Endothelial cell of umbilical vein (primary cell): ENCODE measurements around the gene CTSA. TPM values are rescaled to one million over a fixed set of nuclear protein-coding genes. Genes with fewer than 3 reads are reported as not detected.

Source experiments
- BruUV-seq: library from RNA; stranded (reverse); fragments of 400-500 nt; replicated peaks from 2 replicates; lab custom pipeline; 2021; lab: Mats Ljungman, UMichigan
- CTCF ChIA-PET: fragments of 300-600, 350-600 bp; sonication (Branson Sonifier 250); formaldehyde crosslinking; loops from one replicate; lab custom pipeline; 2021; ENCODE audit warnings: antibody characterized with exemption, inconsistent platforms; lab: Charles Lee
- POLR2A ChIA-PET: fragments of 300-600, 350-600 bp; sonication (Branson Sonifier 250); formaldehyde crosslinking; loops from one replicate; lab custom pipeline; 2021; ENCODE audit warnings: antibody characterized with exemption, inconsistent platforms; lab: Charles Lee
- DNase-seq: peaks from one replicate; pipeline ENCODE4 v3.0.0-alpha.2; 2011; ENCODE audit warnings: low read depth, low spot score
- FAIRE-seq: peaks from 2 replicates; lab custom pipeline; 2011; peaks lifted over from hg19 to GRCh38; lab: Jason Lieb, UNC
- H2AFZ ChIP-seq: 2 replicates; pipeline ENCODE4 v1.6.0; 2012; ENCODE audit warnings: low read depth, low read length, control low read depth, inconsistent platforms
- H3K27ac ChIP-seq: 2 replicates; pipeline ENCODE4 v1.5.1; 2011; ENCODE audit warnings: low read depth, mild to moderate bottlenecking, control low read depth, low read length, moderate library complexity; ENCODE audit not compliant: insufficient read depth
- H3K27me3 ChIP-seq, 2 experiments: 2 replicates each; pipeline versions ENCODE4 v1.6.0 to v1.6.1; 2011; ENCODE audit warnings: low read length in 2 of 2, mixed read lengths in 1 of 2; ENCODE audit not compliant: control insufficient read depth in 2 of 2, insufficient read depth in 2 of 2
- H3K36me3 ChIP-seq, 2 experiments: 2 replicates in 1 of 2; 3 replicates in 1 of 2; pipeline ENCODE4 v1.5.1; 2011; ENCODE audit warnings: low read length in 2 of 2, mild to moderate bottlenecking in 1 of 2, moderate library complexity in 1 of 2; ENCODE audit not compliant: control insufficient read depth in 2 of 2, insufficient read depth in 2 of 2; ENCODE audit errors: extremely low read depth in 1 of 2
- H3K4me1 ChIP-seq: 3 replicates; pipeline ENCODE4 v1.5.1; 2011; ENCODE audit warnings: mild to moderate bottlenecking, low read length; ENCODE audit not compliant: control insufficient read depth, insufficient read depth; ENCODE audit errors: extremely low read depth
- H3K4me2 ChIP-seq: 2 replicates; pipeline ENCODE4 v1.6.1; 2011; ENCODE audit warnings: low read length, control low read depth, mixed read lengths; ENCODE audit not compliant: insufficient read depth
- H3K4me3 ChIP-seq, 3 experiments: fragments of 200-600 bp in 1 of 3; sonication (generic), shearing (Covaris generic) in 1 of 3; replicated peaks in 1 of 3; 2 replicates each; pipeline ENCODE4 v1.5.1; 2011 to 2016; ENCODE audit warnings: control low read depth in 3 of 3, low read length in 3 of 3, mild to moderate bottlenecking in 2 of 3, inconsistent platforms in 1 of 3, low read depth in 1 of 3, moderate library complexity in 1 of 3; ENCODE audit not compliant: insufficient read depth in 1 of 3
- H3K79me2 ChIP-seq: 2 replicates; pipeline ENCODE4 v1.6.0; 2012; ENCODE audit warnings: low read length, inconsistent platforms; ENCODE audit not compliant: control insufficient read depth, insufficient read depth
- H3K9ac ChIP-seq: replicated peaks from 2 replicates; pipeline ENCODE3; 2011; ENCODE audit warnings: low read length, control low read depth; ENCODE audit not compliant: insufficient read depth; ENCODE audit errors: extremely low read depth
- H3K9me1 ChIP-seq: replicated peaks from 3 replicates; pipeline ENCODE4 v1.6.0; 2011; ENCODE audit warnings: mild to moderate bottlenecking, low read length; ENCODE audit not compliant: control insufficient read depth, insufficient read depth; ENCODE audit errors: extremely low read depth
- H3K9me3 ChIP-seq: replicated peaks from 2 replicates; pipeline ENCODE4 v1.5.1; 2012; ENCODE audit warnings: low read length, inconsistent platforms; ENCODE audit not compliant: control insufficient read depth, insufficient read depth
- H4K20me1 ChIP-seq: replicated peaks from 2 replicates; pipeline ENCODE3; 2011; ENCODE audit warnings: mild to moderate bottlenecking, low read length; ENCODE audit not compliant: control insufficient read depth, insufficient read depth; ENCODE audit errors: extremely low read depth
- CTCF ChIP-seq, 2 donors: IDR thresholded peaks; 1 replicate in 1 of 2; 2 replicates in 1 of 2; pipeline ENCODE4 v1.5.1; 2011; ENCODE audit warnings: low read length in 2 of 2, mild to moderate bottlenecking in 2 of 2, moderate library complexity in 2 of 2, control low read depth in 1 of 2, inconsistent platforms in 1 of 2, low read depth in 1 of 2; ENCODE audit not compliant: insufficient read depth in 1 of 2; ENCODE audit errors: extremely low read depth in 1 of 2
- EZH2 ChIP-seq: IDR thresholded peaks from 2 replicates; pipeline ENCODE4 v1.6.1; 2012; ENCODE audit warnings: borderline replicate concordance, low read depth, mild to moderate bottlenecking, moderate library complexity, low read length, inconsistent platforms; ENCODE audit not compliant: severe bottlenecking
- FOS ChIP-seq: IDR thresholded peaks from 2 replicates; pipeline ENCODE4 v1.6.1; 2011; ENCODE audit warnings: mild to moderate bottlenecking, low read length, moderate library complexity, borderline replicate concordance; ENCODE audit not compliant: insufficient read depth
- GATA2 ChIP-seq: IDR thresholded peaks from 2 replicates; pipeline ENCODE4 v1.7.0; 2011; ENCODE audit warnings: low read depth, mild to moderate bottlenecking, moderate library complexity, mixed read lengths, low read length; ENCODE audit not compliant: insufficient read length, insufficient read depth
- JUN ChIP-seq: IDR thresholded peaks from 2 replicates; pipeline ENCODE4 v1.6.1; 2011; ENCODE audit warnings: borderline replicate concordance, low read depth; ENCODE audit not compliant: insufficient read length, insufficient read depth
- MAX ChIP-seq: IDR thresholded peaks from 2 replicates; pipeline ENCODE4 v1.6.1; 2011; ENCODE audit not compliant: insufficient read depth, insufficient read length
- MYC ChIP-seq: IDR thresholded peaks from one replicate; pipeline ENCODE4 v1.6.1; 2011; ENCODE audit warnings: mild to moderate bottlenecking, low read depth, low read length
- POLR2A ChIP-seq: IDR thresholded peaks from 2 replicates; pipeline ENCODE4 v1.6.1; 2012; ENCODE audit warnings: low read depth, mild to moderate bottlenecking, control low read depth, low read length
- POLR2AphosphoS5 ChIP-seq: IDR thresholded peaks from 2 replicates; pipeline ENCODE4 v1.6.1; 2012; ENCODE audit warnings: low read depth, mild to moderate bottlenecking, control low read depth, low read length, moderate library complexity; ENCODE audit not compliant: insufficient read depth
- dilution Hi-C: fragments of 300-500 bp; cut with MboI; formaldehyde crosslinking; loops from one replicate; pipeline ENCODE4 v1.15.0; 2019; ENCODE audit warnings: low sequenced_read_pairs; ENCODE audit not compliant: extremely low pct_ligation_motif_present
- intact Hi-C: fragments of 100-400 bp; cut with micrococcal nuclease; formaldehyde crosslinking; loops from one replicate; pipeline ENCODE4 v1.10.0; 2022
- polyA plus RNA-seq, 4 experiments: library from polyadenylated mRNA; depleted of rRNA in 3 of 4; stranded (reverse) in 3 of 4; unstranded in 1 of 4; fragments of >200 nt; gene quantifications; 2 replicates each; pipeline versions ENCODE4 v1.2.1 to v1.2.3, GENCODE V29; 2011 to 2012; ENCODE audit warnings: missing spikeins in 1 of 4
- total RNA-seq: library from RNA; stranded (reverse); gene quantifications from 2 replicates; pipeline ENCODE4 v1.2.3, GENCODE V29; 2021

CTSA gene
- total and polyA plus RNA-seq, 2 donors (not counting 3 experiments of a cell fraction or from before 2014, with no cell fraction given), result 169 to 409 TPM

GRCh38 chr20:45841407-45842129, 49.6 kb upstream of the CTSA start:
- dilution Hi-C loops, result no loop called here
- H3K9me1 ChIP-seq, result no peaks in the 10 kb centered on the region
- no peaks in the 10 kb centered on the region for H3K79me2 ChIP-seq
- no peak overlapping the region for H2AFZ ChIP-seq
- ChIA-PET POLR2A (no interaction called here), CTCF (interaction anchor here (1.0 to 1.1 kb wide), 4 partner anchors 8 to 128 kb away, joined by 3 to 4 read pairs (median 3); no protein-coding TSS in a partner anchor)
- no peaks in the 10 kb centered on the region for H4K20me1 ChIP-seq
- H3K27ac ChIP-seq, result no peak overlapping the region
- no peaks in the 10 kb centered on the region for H3K9me3 ChIP-seq
- FAIRE-seq (no peak), DNase-seq (no peak)
- H3K4me3 ChIP-seq, result no peak overlapping the region
- H3K36me3 ChIP-seq, result peaks cover 0 to 34% of the 10 kb centered on the region in 2 experiments
- H3K4me1 ChIP-seq, result peaks cover 6% of the 10 kb centered on the region
- intact Hi-C loops, result no loop called here
- no peaks in the 10 kb centered on the region for H3K27me3 ChIP-seq
- H3K4me2 ChIP-seq, result no peak overlapping the region
- no peak overlapping the region for H3K9ac ChIP-seq
- no TSS peak for BruUV-seq
- TF ChIP-seq FOS (no peak), POLR2A (no peak), EZH2 (no peak), MAX (no peak), JUN (no peak), POLR2AphosphoS5 (no peak), GATA2 (no peak), MYC (no peak), CTCF (IDR thresholded peaks at IDR 0.05; ENCODE audit: extremely low read depth in 1 of 2, insufficient read depth in 1 of 2, low read depth in 1 of 2, low read length in 2 of 2) (no peak)
